Measurements from ENCODE around the gene UPF2.

DNA sequence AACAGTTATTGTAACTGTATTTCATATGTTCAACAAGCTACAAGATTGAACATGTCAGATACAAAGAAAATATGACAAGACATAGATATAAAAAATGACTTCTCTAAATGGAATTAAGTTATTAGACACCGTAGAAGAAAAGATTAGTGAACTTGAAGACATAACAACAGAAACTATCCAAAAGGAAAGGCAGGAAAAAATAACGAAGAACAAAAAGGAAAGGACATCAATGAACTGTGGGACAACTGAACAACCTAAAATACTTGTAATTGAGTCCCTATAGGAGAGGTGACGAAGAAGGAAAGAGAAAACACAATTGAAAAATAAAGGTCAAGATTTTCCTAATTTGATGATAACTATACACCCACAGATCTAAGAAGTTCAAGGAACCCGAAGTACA lies 32.3 kb downstream of the UPF2 start:
- no peak for TF ChIP-seq CTCF (IDR thresholded peaks at IDR 0.05)
- no peak for TF ChIP-seq POLR2A (IDR thresholded peaks at IDR 0.05)

Measured in adrenal gland (tissue), 5 donors.